Astrocyte (in vitro differentiated cells and primary cell): ENCODE results near the gene GMCL2.

Experiments
- EZH2 ChIP-seq: IDR thresholded peaks from 2 replicates; pipeline ENCODE4 v1.6.1; 2012; ENCODE audit warnings: mild to moderate bottlenecking, low read length, inconsistent platforms; ENCODE audit not compliant: insufficient read depth
- TF ChIP-seq, protein P1 (sequence below): IDR thresholded peaks from 2 replicates; pipeline ENCODE4 v1.5.1; 2011; ENCODE audit warnings: low read depth, mild to moderate bottlenecking, inconsistent platforms, low read length, moderate library complexity; ENCODE audit not compliant: insufficient read depth

DNA sequence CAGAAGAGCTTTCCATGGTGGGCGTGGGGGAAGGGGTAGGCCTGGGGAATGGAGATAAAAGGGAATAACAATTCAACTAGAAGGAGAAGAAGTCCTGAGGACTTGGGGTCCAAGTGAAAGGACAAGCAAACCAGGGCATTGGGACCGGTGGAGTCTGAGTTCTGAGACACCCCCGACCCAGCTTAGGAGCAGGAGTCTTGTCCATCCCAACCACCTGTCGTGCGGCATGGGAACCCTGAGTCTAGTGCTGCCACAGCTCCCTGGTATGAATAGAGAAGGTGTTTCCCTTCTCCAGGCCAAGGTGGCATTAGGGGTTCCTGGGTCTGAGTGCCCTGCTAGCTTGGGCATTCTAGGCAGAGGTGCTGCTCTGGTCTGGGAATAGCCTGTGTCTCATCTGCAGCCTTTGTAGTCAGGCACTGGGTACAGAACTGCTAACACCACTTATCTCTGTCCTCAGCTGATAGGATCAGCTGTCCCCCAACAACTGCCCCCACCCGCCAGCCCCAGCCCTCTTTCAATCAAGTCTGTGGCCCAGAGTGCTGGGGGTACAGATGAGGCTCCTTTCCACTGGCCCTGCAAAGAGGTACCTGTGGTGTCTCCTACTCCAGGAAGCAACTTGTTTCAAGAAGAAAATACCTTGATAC lies 27.1 kb upstream of the GMCL2 start:
- TF ChIP-seq, protein P1, sequence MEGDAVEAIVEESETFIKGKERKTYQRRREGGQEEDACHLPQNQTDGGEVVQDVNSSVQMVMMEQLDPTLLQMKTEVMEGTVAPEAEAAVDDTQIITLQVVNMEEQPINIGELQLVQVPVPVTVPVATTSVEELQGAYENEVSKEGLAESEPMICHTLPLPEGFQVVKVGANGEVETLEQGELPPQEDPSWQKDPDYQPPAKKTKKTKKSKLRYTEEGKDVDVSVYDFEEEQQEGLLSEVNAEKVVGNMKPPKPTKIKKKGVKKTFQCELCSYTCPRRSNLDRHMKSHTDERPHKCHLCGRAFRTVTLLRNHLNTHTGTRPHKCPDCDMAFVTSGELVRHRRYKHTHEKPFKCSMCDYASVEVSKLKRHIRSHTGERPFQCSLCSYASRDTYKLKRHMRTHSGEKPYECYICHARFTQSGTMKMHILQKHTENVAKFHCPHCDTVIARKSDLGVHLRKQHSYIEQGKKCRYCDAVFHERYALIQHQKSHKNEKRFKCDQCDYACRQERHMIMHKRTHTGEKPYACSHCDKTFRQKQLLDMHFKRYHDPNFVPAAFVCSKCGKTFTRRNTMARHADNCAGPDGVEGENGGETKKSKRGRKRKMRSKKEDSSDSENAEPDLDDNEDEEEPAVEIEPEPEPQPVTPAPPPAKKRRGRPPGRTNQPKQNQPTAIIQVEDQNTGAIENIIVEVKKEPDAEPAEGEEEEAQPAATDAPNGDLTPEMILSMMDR = no peak
- no peak for TF ChIP-seq EZH2
